Stimulated activated CD4-positive, alpha-beta T cell treated with anti-CD3 and anti-CD28 coated beads, Interleukin-15, amount 100 ng/mL, for 1 hour (primary cell): ENCODE measurements around the gene PCDH9.
"Not testable (repeated sequence)": the region's sequence is repeated elsewhere in the genome, so short reads cannot be mapped to it uniquely, and the experiment has no call there.

Experiments
- DNase-seq, 2 donors: peaks; one replicate each; pipeline ENCODE4 v3.0.0-alpha.2; 2020; ENCODE audit warnings: low read depth in 1 of 2, low spot score in 1 of 2

The PCDH9 gene

GRCh38 chr13:66926851-66927524, 303.1 kb downstream of the PCDH9 start:
- DNase-seq, result no peak

DNA sequence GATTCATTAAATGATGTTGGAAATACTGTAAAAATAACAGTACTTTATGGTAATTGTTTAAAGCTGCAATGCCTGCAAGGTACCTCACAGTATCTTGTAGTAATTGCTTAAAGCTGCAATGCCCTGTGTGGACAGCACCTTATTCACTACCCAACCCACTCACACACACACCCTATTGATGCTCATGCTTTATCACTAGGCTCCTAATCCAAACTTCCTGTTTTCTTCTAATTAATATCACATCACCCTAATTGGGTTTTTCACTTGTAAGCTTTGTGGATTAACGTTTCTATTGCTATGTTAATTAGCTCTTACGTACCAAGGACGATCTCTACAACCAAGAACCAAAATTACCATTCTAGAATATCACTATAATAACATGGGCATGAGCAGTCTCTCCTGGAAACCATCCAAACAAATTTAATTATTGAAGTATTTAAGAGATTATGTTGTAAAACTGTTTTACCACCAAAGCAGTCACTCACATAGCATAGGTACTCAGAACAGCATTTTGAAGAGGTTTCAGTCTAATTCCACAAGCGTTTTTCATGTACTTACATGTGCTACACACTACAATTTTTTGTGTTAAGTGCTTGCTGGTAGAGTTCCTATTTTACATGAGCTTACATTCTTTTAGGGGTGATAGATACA, 303.8 kb downstream of the PCDH9 start:
- no peak for DNase-seq

DNA sequence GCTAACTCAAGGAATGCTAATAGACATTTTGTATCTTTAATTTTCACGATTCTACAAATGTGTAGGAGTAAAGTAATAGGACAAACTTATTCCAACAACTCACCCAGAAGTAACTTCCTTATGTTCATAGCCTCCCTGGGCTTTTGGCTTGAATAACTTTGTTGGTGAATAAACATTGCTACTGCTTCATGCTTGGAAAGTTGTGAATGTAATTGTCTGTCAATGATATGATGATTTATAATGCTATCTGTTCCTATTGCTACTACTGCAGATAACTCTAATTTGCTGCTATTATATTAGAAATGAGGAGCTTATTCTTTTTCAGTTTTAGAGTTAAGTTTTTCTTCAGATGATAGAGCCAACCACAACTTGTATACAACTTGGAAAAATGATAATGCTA, 307.7 kb downstream of the PCDH9 start:
- DNase-seq, result no peak

- DNase-seq, result no peak
Observed at GRCh38 chr13:66921437-66921836, 308.7 kb downstream of the PCDH9 start.

GRCh38 chr13:66915596-66916185, 314.4 kb downstream of the PCDH9 start:
- DNase-seq, result no peak

DNA sequence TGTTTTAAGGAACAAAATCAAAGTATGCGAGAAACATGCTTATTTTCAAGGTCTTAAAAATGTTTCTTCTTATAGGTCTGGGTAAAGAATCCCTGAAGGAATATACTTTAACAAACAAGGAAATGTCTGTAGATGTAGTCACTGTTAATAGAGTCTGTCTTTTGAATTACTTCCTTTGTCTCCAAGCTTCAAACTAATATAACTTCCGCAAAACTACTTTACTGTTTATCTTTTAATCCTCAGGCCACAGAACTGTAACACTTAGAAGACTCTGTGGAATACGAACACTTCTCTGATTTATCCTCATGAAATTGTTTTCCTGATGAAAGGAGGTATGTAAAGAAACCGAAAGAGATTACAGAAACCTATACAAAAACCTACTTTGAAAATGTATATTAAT, 316.0 kb downstream of the PCDH9 start:
- DNase-seq, result no peak

- no peak for DNase-seq
Observed at GRCh38 chr13:66911411-66911939, 318.7 kb downstream of the PCDH9 start.

- no peak for DNase-seq
Observed at GRCh38 chr13:66899955-66900354, 330.2 kb downstream of the PCDH9 start.

DNA sequence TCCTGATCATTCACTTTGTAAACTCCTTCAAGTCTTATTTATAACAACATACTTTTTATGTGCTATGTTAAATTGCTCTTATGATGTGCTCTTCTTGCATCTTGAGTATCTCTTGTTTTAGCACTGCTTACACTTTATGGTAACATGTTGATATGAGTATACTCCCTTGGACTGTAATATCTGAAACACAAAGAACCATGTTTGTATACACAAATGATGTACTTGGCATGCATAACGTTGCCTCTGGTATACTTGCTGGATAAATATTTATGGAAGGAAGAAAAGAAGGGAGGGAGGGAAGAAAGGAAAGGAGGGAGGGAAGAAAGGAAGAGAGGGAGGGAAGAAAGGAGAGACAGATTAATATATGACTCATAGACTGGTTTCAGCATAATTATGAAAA, 333.2 kb downstream of the PCDH9 start:
- no peak for DNase-seq

DNA sequence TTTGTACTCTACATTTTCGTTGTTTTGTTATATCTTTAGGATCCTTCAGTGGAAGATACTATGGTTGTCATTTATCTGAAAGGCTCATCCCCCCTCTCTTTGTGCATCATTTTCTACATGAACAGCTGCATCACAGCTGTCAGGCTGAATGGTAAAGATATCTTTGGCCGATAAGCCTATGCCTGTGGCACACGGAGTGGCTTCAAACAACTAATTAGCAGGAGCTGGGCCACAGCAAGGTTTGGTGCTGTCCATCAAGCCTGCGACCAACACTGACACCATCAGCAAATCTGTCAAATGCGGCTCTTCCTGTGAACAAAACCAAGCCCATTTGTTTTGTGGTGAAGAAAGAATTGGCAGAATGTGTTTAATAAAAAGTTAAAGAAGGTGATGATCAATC, 334.4 kb downstream of the PCDH9 start:
- DNase-seq, result no peak

- no peak for DNase-seq
Observed at GRCh38 chr13:66895320-66895719, 334.8 kb downstream of the PCDH9 start.

DNA sequence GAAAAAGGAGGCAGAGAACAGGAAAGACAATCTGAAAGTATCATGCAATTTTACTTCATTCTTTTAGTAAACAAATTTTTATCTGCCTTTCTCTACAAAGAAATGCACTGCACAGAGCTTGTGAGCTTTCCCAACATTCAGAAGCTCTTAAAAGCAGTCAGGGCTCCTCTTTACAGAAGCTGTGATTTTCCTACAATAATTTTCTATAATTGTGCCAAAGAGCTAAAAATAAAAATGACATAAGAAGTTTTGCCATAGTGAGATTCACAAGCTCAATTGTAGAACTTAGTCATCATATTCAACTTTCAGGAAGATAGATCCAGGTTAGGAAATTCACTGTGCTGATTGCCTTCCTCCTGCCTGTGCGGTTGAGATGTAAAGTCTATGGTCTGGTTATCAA, 341.4 kb downstream of the PCDH9 start:
- no peak for DNase-seq

GRCh38 chr13:66887088-66887487, 343.0 kb downstream of the PCDH9 start:
- DNase-seq, result no peak

GRCh38 chr13:66886264-66886663, 343.9 kb downstream of the PCDH9 start:
- no peak for DNase-seq

DNA sequence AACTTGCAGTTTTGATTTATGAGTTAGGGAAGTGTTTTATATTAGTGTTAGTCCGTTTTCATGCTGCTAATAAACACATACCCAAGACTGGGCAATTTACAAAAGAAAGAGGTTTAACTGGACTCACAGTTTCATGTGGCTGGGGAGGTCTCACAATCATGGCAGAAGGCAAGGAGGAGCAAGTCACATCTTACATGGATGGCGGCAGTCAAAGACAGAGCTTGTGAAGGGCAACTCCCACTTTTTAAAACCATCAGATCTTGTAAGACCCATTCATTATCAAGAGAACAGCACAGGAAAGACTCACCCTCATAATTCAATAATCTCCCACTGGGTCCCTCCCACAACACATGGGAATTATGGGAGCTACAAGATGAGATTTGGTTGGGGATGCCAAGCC, 349.0 kb downstream of the PCDH9 start:
- DNase-seq, result not testable (repeated sequence)

DNA sequence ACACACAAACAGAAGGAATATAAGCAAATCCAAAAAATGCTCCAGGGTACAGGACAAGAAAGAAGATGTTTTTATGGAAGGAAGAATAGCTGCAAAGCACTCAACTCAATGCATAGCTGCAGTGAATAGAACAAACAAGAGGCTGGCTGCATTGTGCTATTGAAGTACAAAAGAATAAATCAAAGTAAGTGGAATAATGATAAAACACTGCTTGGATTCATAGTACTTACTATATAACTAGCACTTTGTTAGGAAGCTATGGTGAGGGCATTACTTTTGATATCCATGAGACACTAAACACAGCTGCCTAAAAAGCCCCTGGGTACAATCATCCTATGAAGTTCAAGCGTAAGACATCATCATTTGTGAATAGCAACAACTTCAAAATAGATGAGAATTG, 350.1 kb downstream of the PCDH9 start:
- DNase-seq, result no peak

- DNase-seq, result no peak
Observed at GRCh38 chr13:66875264-66875663, 354.9 kb downstream of the PCDH9 start.

DNA sequence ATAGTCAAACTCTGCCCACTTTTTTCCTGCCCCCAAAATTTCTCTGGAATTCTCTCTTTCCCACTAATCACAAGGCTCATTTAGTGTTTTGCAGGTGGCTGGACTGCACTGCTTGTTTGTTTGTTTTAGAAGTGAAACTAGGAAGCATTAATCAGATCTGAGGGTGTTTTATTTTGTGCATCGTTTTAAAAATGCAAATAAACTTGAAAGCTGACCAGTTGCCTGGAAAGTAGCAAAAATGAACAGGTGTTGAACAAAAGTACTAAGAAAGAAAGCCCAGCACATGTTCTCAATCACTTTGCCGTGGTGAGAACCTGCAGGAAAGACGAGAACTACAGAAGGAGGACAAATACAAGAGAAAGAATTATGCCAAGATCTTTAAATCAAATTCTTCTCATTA, 365.5 kb downstream of the PCDH9 start:
- DNase-seq, result no peak

DNA sequence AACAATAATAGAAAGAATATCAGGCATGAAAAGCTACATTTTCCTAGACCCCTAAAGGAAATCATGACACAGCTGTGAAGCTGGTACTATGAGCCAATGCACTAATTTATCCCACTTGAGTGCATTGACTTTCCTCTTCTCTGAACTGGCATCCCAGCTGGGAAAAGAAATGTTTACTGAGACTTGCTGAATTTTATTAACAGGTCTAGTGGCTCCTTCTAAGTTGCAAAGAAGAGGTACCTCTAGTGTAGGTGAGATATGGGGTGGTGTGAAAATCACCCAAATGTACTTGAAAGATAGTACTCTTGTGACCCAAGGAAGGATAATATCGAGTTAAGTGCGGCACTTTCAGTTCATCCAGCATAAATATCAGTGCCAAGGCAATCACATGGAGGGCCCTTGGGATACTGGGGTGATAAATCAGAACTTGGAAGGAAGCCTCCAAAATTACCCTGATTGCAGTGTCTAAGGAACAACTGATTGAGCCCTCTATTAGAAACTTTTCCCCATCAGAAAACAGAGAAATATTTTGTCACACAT, 369.2 kb downstream of the PCDH9 start:
- DNase-seq, result no peak

- DNase-seq, result no peak
Observed at GRCh38 chr13:66859934-66860877, 369.9 kb downstream of the PCDH9 start.

DNA sequence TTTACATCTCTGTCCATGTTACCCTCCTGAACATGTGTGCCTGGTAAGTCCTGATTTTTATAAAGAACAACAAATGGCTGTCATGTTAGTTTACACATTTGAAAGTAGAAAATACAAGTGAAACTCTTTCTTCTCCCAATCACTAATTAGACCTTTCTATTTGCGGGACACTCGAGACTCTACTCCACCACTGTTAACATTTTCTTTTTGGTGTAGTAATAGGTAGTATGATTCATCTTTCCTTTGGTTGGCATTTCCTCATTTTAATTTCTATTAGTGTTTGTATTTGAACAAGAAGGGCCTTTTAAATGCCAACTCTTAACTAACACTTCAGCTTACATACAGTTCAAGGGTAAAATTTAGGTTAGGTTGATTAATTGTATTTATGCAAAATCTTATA, 371.1 kb downstream of the PCDH9 start:
- DNase-seq, result no peak
